NOMO-1 treated with DMSO at 0.1 percent for 48 hours (cell line): ENCODE data around the gene ATAD3B.
A peak's percentile ranks its signal among the peaks of the same experiment; 100 is the strongest.
"Not testable (repeated sequence)": the region's sequence is repeated elsewhere in the genome, so short reads cannot be mapped to it uniquely, and the experiment has no call there.

ENCODE experiments used
- DNase-seq: peaks from one replicate; lab custom pipeline; 2025; ENCODE audit not compliant: unreplicated experiment; lab: John Stamatoyannopoulos, UW

The ATAD3B gene

DNA sequence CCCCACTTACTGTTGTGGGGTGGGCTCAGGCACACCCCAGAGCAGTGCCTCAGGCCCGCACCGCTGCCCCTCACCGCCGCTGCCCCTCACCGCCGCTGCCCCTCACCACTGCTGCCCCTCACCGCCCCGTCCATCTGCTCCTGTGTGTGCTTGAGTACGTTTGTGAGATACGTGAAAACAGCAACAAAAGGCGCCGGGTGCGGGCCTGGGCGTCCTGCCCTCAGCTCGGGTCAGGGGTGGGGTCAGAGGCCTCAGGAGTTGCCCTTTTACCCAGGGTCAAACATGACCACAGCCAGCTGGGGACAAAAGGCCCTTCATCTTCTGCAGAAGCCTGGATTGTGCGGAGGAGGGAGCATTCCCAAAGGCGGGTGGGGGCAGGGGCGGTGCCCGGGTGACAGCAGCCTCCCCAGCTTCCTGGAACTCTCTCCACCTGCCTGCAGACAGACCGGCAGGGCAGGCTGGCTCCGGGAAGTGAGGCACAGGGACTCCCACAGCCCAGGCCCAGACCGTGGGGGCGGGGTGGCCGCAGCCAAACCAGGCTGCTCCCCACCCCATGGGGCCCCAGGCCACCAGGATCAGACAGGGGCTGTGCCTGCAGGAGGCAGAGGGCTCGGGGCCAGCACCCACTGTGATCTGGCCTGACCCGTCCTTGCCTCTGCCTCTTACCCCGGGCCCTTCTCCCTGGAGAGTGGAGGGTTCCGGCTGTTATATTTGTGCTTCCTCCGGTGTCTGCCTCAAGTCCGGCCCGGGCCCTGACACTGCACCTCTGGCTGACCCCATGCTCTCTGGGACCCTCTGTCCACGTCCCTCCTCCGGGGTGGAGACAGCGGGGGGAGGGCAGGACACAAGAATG lies 38.4 kb upstream of the ATAD3B start:
- DNase-seq, result no peak

GRCh38 chr1:1433804-1434130 lies 37.8 kb upstream of the ATAD3B start:
- no peak for DNase-seq

- no peak for DNase-seq
These were observed 37.3 kb upstream of the ATAD3B start for GRCh38 chr1:1434131-1434823.

DNA sequence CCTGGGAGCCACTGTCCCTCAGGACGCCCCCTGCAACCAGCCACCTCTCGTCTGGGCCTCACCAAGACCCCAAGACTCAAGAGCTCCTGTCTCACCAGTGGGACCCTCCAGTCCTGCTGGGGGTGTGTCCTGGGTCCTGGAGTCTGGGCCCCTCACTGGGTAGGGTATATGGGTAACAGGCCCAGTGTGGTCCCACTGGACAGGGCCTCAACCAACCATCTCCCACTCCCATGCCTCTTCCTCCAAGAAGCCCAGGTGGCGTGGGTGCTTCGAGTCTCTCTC lies 36.8 kb upstream of the ATAD3B start:
- no peak for DNase-seq

DNA sequence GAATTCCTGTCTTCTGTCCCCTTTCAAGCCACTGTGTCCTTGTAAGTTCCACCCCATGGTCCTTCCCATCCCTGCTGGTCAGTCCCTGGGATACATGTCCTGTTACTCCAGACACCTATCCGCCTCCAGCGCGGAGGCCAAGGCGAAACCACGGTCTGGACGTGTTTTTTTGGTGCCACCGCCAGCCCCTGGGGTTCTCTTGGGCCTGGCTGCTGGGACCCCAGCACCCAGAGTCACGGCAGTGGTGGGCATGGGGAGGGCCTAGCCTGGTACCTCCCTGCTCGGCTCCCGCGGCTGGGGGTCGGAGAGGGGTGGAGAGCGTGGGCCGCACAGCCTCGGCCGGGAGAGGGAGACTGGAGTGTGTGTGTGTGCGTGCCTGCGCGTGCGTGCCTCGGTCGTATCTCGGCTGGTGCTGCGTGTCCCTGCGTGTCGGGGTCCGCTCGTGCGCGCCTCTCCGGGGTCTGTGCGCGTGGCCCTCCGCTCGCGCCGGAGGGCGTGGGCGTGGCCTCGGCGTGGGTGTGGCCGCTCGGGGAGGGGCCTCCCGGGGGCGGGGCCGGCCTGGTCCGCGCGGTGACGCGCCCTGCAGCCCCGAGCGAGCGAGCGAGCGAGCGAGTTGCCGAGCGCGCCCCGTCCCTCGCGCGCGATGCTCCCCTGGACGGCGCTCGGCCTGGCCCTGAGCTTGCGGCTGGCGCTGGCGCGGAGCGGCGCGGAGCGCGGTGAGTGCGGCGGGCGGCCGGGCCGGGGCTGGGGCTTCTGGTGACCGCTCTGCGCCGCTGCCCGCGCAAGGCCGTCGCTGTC lies 36.3 kb upstream of the ATAD3B start, which contains the start of gene VWA1:
VWA1 (plus strand) TSS at position 585 of the 798 bp plus-strand sequence; CDS start at position 644, 59 bp downstream.
- peak; percentile 15 for DNase-seq

GRCh38 chr1:1435911-1436629 lies 35.5 kb upstream of the ATAD3B start:
- no peak for DNase-seq

DNA sequence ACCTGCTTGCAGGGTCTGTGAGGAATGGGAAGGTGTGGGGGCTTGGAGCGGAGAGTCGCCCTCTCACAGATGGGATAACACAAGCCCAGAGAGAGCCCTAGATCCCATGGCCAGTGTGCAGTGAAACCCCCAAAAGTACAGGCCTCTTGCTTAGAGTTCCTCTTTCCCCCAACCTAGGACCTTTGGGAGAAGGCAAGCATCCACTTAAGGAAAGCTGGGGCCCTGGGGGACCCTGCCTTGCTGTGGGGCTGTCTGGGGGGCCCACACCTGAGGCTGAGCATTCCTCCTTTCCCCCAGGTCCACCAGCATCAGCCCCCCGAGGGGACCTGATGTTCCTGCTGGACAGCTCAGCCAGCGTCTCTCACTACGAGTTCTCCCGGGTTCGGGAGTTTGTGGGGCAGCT lies 34.9 kb upstream of the ATAD3B start:
- DNase-seq, result no peak

- DNase-seq, result no peak
These were observed 34.3 kb upstream of the ATAD3B start for GRCh38 chr1:1437033-1437903.

GRCh38 chr1:1437904-1438376 lies 33.6 kb upstream of the ATAD3B start:
- peak; percentile 31 for DNase-seq

GRCh38 chr1:1438531-1439381 lies 32.8 kb upstream of the ATAD3B start:
- DNase-seq, result no peak

DNA sequence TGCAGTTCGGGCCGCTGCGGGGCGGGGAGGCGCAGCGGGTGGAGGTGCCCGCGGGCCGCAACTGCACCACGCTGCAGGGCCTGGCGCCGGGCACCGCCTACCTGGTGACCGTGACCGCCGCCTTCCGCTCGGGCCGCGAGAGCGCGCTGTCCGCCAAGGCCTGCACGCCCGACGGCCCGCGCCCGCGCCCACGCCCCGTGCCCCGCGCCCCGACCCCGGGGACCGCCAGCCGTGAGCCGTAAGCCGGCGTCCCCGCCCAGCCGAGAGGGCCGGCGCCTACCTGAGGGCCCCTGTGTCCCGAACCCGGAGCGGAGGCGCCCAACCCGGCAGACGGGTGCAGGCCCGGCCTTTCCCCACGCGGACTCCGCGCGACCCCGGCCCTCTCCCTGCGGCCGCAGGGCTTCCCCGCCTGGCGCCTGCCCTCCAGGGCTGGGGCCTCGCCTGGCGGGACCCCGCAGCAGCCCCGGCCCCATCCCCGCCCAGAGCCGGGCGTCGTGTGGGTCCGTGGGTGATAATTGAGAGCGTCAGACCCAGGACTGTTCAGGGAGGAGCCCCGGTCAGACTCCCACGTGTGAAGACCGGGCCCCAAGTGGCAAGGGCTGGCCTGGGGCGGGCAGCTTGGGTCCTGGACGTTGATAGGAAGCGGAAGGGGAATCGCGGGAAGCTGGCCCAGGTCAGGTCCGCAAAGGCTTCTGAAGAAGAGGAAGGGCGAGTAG lies 31.9 kb upstream of the ATAD3B start:
- no peak for DNase-seq

- no peak for DNase-seq
These were observed 31.1 kb upstream of the ATAD3B start for GRCh38 chr1:1440262-1441001.

GRCh38 chr1:1441002-1441888 lies 30.3 kb upstream of the ATAD3B start:
- peak; percentile 20 for DNase-seq

- DNase-seq, result no peak
These were observed 29.3 kb upstream of the ATAD3B start for GRCh38 chr1:1442069-1442770.

DNA sequence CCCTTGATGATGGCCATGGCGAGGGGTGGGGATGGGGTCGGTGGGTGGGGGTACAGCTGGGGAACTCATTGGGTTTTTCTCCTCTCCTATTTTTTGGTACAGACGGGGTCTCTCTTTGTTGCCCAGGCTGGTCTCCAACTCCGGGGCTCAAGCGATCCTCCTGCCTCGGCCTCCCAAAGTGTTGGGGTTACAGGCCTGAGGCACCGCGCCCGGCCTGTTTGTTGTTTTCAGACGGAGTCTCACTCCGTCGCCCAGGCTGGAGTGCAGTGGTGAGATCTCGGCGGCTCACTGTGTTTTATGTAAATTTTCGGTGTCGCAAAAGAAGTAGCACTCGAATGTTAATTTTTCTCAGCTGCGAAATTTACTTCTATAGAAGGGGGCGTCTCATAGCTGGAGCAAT lies 24.9 kb upstream of the ATAD3B start:
- DNase-seq, result not testable (repeated sequence)

DNA sequence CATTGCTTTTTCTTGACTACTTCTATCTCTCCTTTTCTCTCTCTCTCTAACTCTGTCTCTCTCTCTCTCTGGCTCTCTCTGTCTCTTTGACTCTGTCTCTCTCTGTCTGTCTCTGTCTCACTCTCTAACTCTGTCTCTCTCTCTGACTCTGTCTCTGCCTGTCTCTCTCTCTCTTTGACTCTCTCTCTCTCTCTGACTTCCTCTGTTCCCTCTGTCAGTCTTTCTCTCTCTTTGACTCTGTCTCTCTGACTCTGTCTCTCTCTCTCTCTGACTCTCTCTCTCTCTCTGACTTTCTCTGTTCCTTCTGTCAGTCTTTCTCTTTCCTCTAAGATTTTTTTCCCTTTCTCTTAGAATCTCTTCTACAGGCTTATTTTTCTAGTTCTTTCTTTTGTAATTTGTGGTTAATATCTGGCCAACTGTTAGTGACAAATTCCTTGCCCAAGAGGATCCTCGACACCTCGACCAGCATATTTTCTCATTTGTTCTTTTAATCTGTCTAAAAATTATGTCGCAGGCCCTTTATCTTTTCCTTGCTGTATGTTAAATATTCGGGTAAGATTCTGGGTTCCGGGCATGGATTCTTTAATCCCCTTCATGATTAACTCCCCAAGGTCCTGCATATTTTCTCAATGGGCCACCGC lies 22.3 kb upstream of the ATAD3B start, which contains the start of gene ATAD3C:
ATAD3C (plus strand) TSS at position 591 of the 641 bp plus-strand sequence. CDS start 995 bp downstream, outside the sequence.
- DNase-seq, result no peak
